ENCODE data around the gene CACNA1B.

GRCh38 chr9:138076650-138077009 lies 199.0 kb downstream of the CACNA1B start:
- TF ChIP-seq ZSCAN29 (IDR thresholded peaks at IDR 0.05) (no peak), RNF2 (IDR thresholded peaks at IDR 0.05) (no peak), PATZ1 (CRISPR knock-in tag; IDR thresholded peaks at IDR 0.05; ENCODE audit: borderline replicate concordance) (no peak), NCOR1 (IDR thresholded peaks at IDR 0.05) (no peak), CTCF (IDR thresholded peaks at IDR 0.05 in 2 of 3, conservative IDR thresholded peaks at IDR 0.05 in 1 of 3; ENCODE audit: insufficient read depth in 2 of 3, low read depth in 1 of 3, low read length in 3 of 3) (no peak), ZNF175 (CRISPR knock-in tag; IDR thresholded peaks at IDR 0.05; ENCODE audit: low read depth) (no peak), CBX5 (IDR thresholded peaks at IDR 0.05; ENCODE audit: borderline replicate concordance, low read depth) (no peak), CC2D1A (IDR thresholded peaks at IDR 0.05) (no peak), MTA1 (IDR thresholded peaks at IDR 0.05; ENCODE audit: borderline replicate concordance) (no peak), MYC (IDR thresholded peaks at IDR 0.05; ENCODE audit: low read depth, low read length) (no peak), MYC (CRISPR knock-in tag; IDR thresholded peaks at IDR 0.05; ENCODE audit: borderline replicate concordance, low read depth) (no peak), MAX (CRISPR knock-in tag; IDR thresholded peaks at IDR 0.05) (no peak)
